NB4 (cell line): Measurements from ENCODE around the gene CRTAC1.
A peak's percentile ranks its signal among the peaks of the same experiment; 100 is the strongest.

Source experiments
- DNase-seq: peaks from one replicate; pipeline ENCODE4 v3.0.0; 2010; ENCODE audit warnings: low read depth
- H3K4me3 ChIP-seq: one replicate; pipeline ENCODE4 v1.5.1; 2011; ENCODE audit warnings: mild to moderate bottlenecking, low read depth, low read length, moderate library complexity
- CTCF ChIP-seq: IDR thresholded peaks from one replicate; pipeline ENCODE4 v1.5.1; 2012; ENCODE audit warnings: low read depth, low read length
- MAX ChIP-seq: IDR thresholded peaks from 2 replicates; pipeline ENCODE4 v1.6.1; 2011; ENCODE audit warnings: low read depth, low read length
- MYC ChIP-seq: IDR thresholded peaks from 2 replicates; pipeline ENCODE4 v1.6.1; 2011; ENCODE audit warnings: low read depth, low read length
- POLR2A ChIP-seq: IDR thresholded peaks from 2 replicates; pipeline ENCODE4 v1.6.1; 2011; ENCODE audit warnings: mild to moderate bottlenecking; ENCODE audit not compliant: insufficient read length; ENCODE audit errors: extremely low read depth

Gene CRTAC1

GRCh38 chr10:97923476-97923875, 106.9 kb downstream of the CRTAC1 start:
- no peak for DNase-seq
- H3K4me3 ChIP-seq: no peak overlapping the region
- no peak for TF ChIP-seq MAX

GRCh38 chr10:97923057-97923456, 107.4 kb downstream of the CRTAC1 start:
- no peak for TF ChIP-seq MYC
- no peak for TF ChIP-seq MAX
- TF ChIP-seq POLR2A: no peak
- TF ChIP-seq CTCF: no peak

GRCh38 chr10:97922022-97922758, 108.2 kb downstream of the CRTAC1 start:
- DNase-seq: no peak
- H3K4me3 ChIP-seq: no peak overlapping the region
- TF ChIP-seq MYC (no peak), MAX (no peak), POLR2A (no peak), CTCF (no peak)

More at GRCh38 chr10:97923057-97923456, 107.4 kb downstream of the CRTAC1 start:
- no peak overlapping the region for H3K4me3 ChIP-seq
- no peak for DNase-seq

- TF ChIP-seq MYC: no peak
- H3K4me3 ChIP-seq: no peak overlapping the region
- DNase-seq: no peak
Observed at GRCh38 chr10:97921581-97922021, 108.8 kb downstream of the CRTAC1 start.

- no peak for TF ChIP-seq CTCF
- TF ChIP-seq POLR2A: no peak
- no peak for TF ChIP-seq MAX
- TF ChIP-seq MYC: no peak
- DNase-seq: no peak
- H3K4me3 ChIP-seq: no peak overlapping the region
Observed at GRCh38 chr10:97920865-97921264, 109.6 kb downstream of the CRTAC1 start.

GRCh38 chr10:97919012-97919411, 111.4 kb downstream of the CRTAC1 start:
- TF ChIP-seq CTCF (no peak), MAX (no peak), MYC (no peak)
- DNase-seq: no peak

GRCh38 chr10:97916586-97916985, 113.8 kb downstream of the CRTAC1 start:
- TF ChIP-seq POLR2A: no peak
- TF ChIP-seq MAX: no peak
- no peak for TF ChIP-seq MYC
- TF ChIP-seq CTCF: no peak
- H3K4me3 ChIP-seq: no peak overlapping the region
- DNase-seq: peak; percentile 21

More at GRCh38 chr10:97919012-97919411, 111.4 kb downstream of the CRTAC1 start:
- no peak overlapping the region for H3K4me3 ChIP-seq
